Glomerular endothelial cell (primary cell): ENCODE results near the gene IQCK. TPM values are rescaled to one million over a fixed set of nuclear protein-coding genes. Genes with fewer than 3 reads are reported as not detected.
"Not testable (repeated sequence)": the region's sequence is repeated elsewhere in the genome, so short reads cannot be mapped to it uniquely, and the experiment has no call there.

Experiments
- DNase-seq: peaks from one replicate; pipeline ENCODE4 v3.0.0-alpha.2; 2011; ENCODE audit warnings: low read depth, low spot score; ENCODE audit errors: extremely low read depth
- total RNA-seq: library from RNA; depleted of rRNA; stranded (reverse); fragments of >200 nt; gene quantifications from 2 replicates; pipeline ENCODE4 v1.2.3, GENCODE V29; 2015

The IQCK gene
- total RNA-seq, 1 donor from 2014 or later = 52.3 TPM

- DNase-seq = no peak
Observed at GRCh38 chr16:19715566-19715965, 2.5 kb upstream of the IQCK start.

GRCh38 chr16:19716183-19716582 is 1.9 kb upstream of the IQCK start:
- DNase-seq = no peak

- not testable (repeated sequence) for DNase-seq
Observed at GRCh38 chr16:19716728-19717127, 1.3 kb upstream of the IQCK start.

- no peak for DNase-seq
Observed at GRCh38 chr16:19717314-19717713, 757 bp upstream of the IQCK start.

GRCh38 chr16:19718624-19718965 is 524 bp downstream of the IQCK start:
- no peak for DNase-seq

- DNase-seq = no peak
Observed at GRCh38 chr16:19722269-19722952, 4.3 kb downstream of the IQCK start.

GRCh38 chr16:19722981-19723380 is 4.9 kb downstream of the IQCK start:
- no peak for DNase-seq

GRCh38 chr16:19728636-19728965 is 10.5 kb downstream of the IQCK start:
- no peak for DNase-seq

- no peak for DNase-seq
Observed at GRCh38 chr16:19733551-19733950, 15.5 kb downstream of the IQCK start.

- no peak for DNase-seq
Observed at GRCh38 chr16:19735074-19735867, 17.2 kb downstream of the IQCK start.

GRCh38 chr16:19737306-19738038 is 19.4 kb downstream of the IQCK start:
- DNase-seq = no peak

- DNase-seq = no peak
Observed at GRCh38 chr16:19741354-19741753, 23.3 kb downstream of the IQCK start.

- DNase-seq = no peak
Observed at GRCh38 chr16:19743816-19744159, 25.7 kb downstream of the IQCK start.

- DNase-seq = no peak
Observed at GRCh38 chr16:19744670-19745069, 26.6 kb downstream of the IQCK start.

- no peak for DNase-seq
Observed at GRCh38 chr16:19745286-19746010, 27.4 kb downstream of the IQCK start.

GRCh38 chr16:19746561-19746960 is 28.5 kb downstream of the IQCK start:
- DNase-seq = no peak

- no peak for DNase-seq
Observed at GRCh38 chr16:19748389-19749168, 30.5 kb downstream of the IQCK start.

GRCh38 chr16:19749571-19750080 is 31.6 kb downstream of the IQCK start:
- no peak for DNase-seq

GRCh38 chr16:19751478-19752385 is 33.7 kb downstream of the IQCK start:
- DNase-seq = no peak
